Measurements from ENCODE around the gene CFAP20DC. TPM values are rescaled to one million over a fixed set of nuclear protein-coding genes. Genes with fewer than 3 reads are reported as not detected.
A peak's percentile ranks its signal among the peaks of the same experiment; 100 is the strongest.

Gene CFAP20DC
- total and polyA plus RNA-seq, 10 of the 15 experiments (the other 5 are each of a cell fraction or from before 2014, with no cell fraction given) = 0.53 to 11.6 (median 2.0) TPM

DNA sequence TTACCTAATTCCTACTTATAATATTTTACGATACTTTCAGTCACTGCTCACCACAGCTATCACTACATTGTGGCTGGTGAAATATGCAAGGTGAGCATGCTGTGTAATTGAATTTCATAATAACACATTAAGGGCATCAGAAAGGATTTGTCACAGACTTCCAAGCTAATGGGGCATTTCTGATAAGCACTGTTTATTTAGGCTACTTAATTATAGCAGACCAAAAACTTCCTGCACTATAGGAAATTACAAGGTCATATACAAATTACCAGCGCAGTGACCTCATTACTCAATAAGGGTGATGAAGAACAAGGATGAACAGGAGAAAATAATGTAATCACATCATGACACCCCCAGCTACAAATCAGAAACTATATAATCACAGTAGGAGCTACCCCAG, 294.7 kb downstream of the CFAP20DC start (continued):
- no peak for TF ChIP-seq TARDBP (IDR thresholded peaks at IDR 0.05; ENCODE audit: borderline replicate concordance)
- no peak for TF ChIP-seq ASH2L (IDR thresholded peaks at IDR 0.05; ENCODE audit: borderline replicate concordance, low read depth)
- TF ChIP-seq ATF3 (IDR thresholded peaks at IDR 0.05; ENCODE audit: borderline replicate concordance, extremely low read depth, low read depth, low read length) = no peak
- TF ChIP-seq RB1 (IDR thresholded peaks at IDR 0.05; ENCODE audit: borderline replicate concordance) = no peak
- TF ChIP-seq, protein P1, sequence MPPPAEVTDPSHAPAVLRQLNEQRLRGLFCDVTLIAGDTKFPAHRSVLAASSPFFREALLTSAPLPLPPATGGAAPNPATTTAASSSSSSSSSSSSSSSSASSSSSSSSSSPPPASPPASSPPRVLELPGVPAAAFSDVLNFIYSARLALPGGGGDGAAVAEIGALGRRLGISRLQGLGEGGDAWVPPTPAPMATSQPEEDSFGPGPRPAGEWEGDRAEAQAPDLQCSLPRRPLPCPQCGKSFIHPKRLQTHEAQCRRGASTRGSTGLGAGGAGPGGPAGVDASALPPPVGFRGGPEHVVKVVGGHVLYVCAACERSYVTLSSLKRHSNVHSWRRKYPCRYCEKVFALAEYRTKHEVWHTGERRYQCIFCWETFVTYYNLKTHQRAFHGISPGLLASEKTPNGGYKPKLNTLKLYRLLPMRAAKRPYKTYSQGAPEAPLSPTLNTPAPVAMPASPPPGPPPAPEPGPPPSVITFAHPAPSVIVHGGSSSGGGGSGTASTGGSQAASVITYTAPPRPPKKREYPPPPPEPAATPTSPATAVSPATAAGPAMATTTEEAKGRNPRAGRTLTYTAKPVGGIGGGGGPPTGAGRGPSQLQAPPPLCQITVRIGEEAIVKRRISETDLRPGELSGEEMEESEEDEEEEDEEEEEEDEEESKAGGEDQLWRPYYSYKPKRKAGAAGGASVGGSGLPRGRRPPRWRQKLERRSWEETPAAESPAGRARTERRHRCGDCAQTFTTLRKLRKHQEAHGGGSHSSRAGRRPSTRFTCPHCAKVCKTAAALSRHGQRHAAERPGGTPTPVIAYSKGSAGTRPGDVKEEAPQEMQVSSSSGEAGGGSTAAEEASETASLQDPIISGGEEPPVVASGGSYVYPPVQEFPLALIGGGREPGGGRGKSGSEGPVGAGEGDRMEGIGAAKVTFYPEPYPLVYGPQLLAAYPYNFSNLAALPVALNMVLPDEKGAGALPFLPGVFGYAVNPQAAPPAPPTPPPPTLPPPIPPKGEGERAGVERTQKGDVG (CRISPR knock-in tag; IDR thresholded peaks at IDR 0.05) = no peak

DNA sequence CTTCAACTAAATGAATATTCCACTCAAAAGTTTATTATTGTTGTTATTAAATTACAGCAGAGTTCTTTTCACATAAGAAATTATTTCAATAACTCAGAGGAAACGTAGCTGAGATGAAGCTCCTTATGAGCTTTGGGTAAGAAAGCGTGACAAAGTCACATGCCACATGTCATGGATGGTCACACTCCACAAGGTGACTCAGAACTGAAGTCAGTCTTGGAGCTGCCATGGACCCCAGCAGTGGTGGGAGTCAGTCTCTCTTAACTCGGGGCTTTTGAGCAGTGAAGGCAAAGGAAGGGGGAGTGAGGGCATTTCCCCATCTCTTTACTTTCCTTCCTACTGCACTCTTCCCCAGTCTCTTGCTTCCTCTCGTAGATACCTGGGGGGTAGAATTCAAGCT, 295.8 kb downstream of the CFAP20DC start:
- FAIRE-seq = no peak
- SMC1A ChIA-PET (ENCODE audit: uncharacterized antibody, unreplicated experiment) = interaction anchor here (1.1 kb wide), 1 partner anchor 185 kb away, joined by 5 read pairs; no protein-coding TSS in a partner anchor
- Histone ChIP-seq H3K4me2 (ENCODE audit: control insufficient read depth, insufficient read depth) (no peak overlapping the region), H2AFZ (ENCODE audit: control insufficient read depth, low read depth, low read length) (no peak overlapping the region), H3K79me2 (ENCODE audit: control insufficient read depth, insufficient read depth, low read length) (no peaks in the 10 kb centered on the region), H3K9ac (ENCODE audit: control insufficient read depth, insufficient read depth, low read length) (no peak overlapping the region), H3K27ac (ENCODE audit: control insufficient read depth, insufficient read depth) (no peak overlapping the region), H3K4me1 (ENCODE audit: control insufficient read depth, insufficient read depth, low read length) (no peaks in the 10 kb centered on the region), H3K27me3 (replicated peaks in 1 of 2; ENCODE audit: control insufficient read depth in 2 of 2, insufficient read depth in 2 of 2, low read length in 1 of 2) (no peaks in the 10 kb centered on the region), H3K9me3 (replicated peaks; ENCODE audit: control insufficient read depth, insufficient read depth, low read length) (no peaks in the 10 kb centered on the region), H3K4me3 (no peak overlapping the region), H4K20me1 (ENCODE audit: control insufficient read depth, insufficient read depth) (no peaks in the 10 kb centered on the region), H3K36me3 (ENCODE audit: control insufficient read depth in 2 of 2, insufficient read depth in 2 of 2, low read length in 1 of 2) (no peaks in the 10 kb centered on the region)
- WGBS (ENCODE audit: insufficient coverage, insufficient replicate concordance, low lambda C conversion rate, missing lambda C conversion rate) = 6% methylated on average over 4 of the region's 4 CpGs
- in situ Hi-C loops (cut with MboI) = no loop called here
- ATAC-seq = peak; percentile 81
- DNase-seq (ENCODE audit: low read depth, low spot score) = no peak
- RAD21 ChIA-PET (ENCODE audit: unreplicated experiment) = no interaction called here
- BruUV-seq (replicated peaks) = no TSS peak
- TF ChIP-seq, protein P2, sequence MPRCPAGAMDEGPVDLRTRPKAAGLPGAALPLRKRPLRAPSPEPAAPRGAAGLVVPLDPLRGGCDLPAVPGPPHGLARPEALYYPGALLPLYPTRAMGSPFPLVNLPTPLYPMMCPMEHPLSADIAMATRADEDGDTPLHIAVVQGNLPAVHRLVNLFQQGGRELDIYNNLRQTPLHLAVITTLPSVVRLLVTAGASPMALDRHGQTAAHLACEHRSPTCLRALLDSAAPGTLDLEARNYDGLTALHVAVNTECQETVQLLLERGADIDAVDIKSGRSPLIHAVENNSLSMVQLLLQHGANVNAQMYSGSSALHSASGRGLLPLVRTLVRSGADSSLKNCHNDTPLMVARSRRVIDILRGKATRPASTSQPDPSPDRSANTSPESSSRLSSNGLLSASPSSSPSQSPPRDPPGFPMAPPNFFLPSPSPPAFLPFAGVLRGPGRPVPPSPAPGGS (IDR thresholded peaks at IDR 0.05; ENCODE audit: borderline replicate concordance, insufficient read depth, low read depth, low read length, poor library complexity, severe bottlenecking) = no peak
- TF ChIP-seq LARP7 (IDR thresholded peaks at IDR 0.05) (no peak), PAX5 (IDR thresholded peaks at IDR 0.05; ENCODE audit: borderline replicate concordance, low read depth, low read length) (peak; percentile 69; the same call in 1 of the 2 replicates), BCL11A (IDR thresholded peaks at IDR 0.05; ENCODE audit: low read depth, low read length) (peak; percentile 53; the same call in 1 of the 2 replicates), BHLHE40 (IDR thresholded peaks at IDR 0.05; ENCODE audit: borderline replicate concordance in 1 of 2, low read depth in 2 of 2, low read length in 1 of 2) (peak; percentile 33 to 83; a peak in 3 of 4 replicates)
- intact Hi-C loops (cut with micrococcal nuclease; ENCODE audit: unreplicated experiment) = no loop called here
- CTCF ChIA-PET = interaction anchor here (1.1 to 2.0 kb wide), 3 partner anchors 13 to 60 kb away, joined by 3 to 6 read pairs (median 5); no protein-coding TSS in a partner anchor
- POLR2A ChIA-PET = no interaction called here
